NCI-H774 (cell line): ENCODE data around the gene USP9X.
A peak's percentile ranks its signal among the peaks of the same experiment; 100 is the strongest.
"Not testable (repeated sequence)": the region's sequence is repeated elsewhere in the genome, so short reads cannot be mapped to it uniquely, and the experiment has no call there.

Experiments used
- DNase-seq: peaks from one replicate; lab custom pipeline; 2025; lab: John Stamatoyannopoulos, UW

Gene USP9X

DNA sequence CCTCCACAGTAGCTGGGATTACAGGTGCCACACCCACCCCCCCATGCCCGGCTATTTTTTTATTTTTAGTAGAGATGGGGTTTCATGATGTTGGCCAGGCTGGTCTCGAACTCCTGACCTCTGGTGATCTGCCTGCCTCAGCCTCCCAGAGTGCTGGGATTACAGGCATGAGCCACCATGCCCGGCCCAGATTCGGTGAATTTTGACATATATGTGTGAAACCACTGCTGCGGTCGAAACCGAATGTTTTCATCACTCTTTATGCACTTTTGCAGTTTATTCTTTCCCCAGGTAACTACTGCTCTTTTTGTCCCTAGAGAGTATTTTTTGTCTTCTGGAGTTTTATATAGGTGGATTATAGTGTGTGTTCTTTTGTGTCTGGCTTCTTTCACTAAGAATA is 101.7 kb downstream of the USP9X start:
- not testable (repeated sequence) for DNase-seq

DNA sequence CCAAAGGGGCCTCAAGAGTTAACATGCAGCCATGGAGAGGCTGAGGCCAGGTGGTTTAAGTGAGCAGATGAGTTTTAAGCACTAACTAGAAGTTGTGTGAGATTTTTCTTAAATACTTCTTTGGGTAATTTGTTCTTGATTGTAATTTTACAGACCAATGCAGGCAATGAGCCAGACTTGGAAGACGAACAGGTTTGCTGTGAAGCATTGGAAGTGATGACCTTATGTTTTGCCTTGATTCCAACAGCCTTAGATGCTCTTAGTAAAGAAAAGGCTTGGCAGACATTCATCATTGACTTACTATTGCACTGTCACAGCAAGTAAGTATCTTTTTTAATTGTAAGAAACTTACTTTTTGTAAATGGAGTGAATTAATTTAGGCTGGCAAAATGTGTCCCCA is 103.9 kb downstream of the USP9X start:
- no peak for DNase-seq

DNA sequence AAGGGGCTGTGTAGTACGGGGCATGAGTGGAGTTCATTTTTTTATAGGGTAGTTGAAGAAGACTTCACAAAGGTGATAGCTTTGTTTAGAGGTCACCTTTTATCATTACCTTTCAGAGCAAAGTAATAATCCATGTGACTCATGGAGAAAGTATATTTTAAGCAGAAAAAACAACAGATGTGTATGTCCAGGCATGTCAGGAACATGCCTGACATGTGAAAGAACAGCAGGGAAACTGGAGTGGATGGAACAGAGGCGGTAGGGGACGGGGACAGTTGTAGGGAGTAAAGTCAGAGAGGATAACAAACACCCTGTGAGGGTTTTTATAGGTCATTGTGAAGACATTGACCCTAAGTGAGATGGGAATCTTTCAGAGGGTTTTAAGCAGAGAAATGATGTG is 107.6 kb downstream of the USP9X start:
- DNase-seq = no peak

DNA sequence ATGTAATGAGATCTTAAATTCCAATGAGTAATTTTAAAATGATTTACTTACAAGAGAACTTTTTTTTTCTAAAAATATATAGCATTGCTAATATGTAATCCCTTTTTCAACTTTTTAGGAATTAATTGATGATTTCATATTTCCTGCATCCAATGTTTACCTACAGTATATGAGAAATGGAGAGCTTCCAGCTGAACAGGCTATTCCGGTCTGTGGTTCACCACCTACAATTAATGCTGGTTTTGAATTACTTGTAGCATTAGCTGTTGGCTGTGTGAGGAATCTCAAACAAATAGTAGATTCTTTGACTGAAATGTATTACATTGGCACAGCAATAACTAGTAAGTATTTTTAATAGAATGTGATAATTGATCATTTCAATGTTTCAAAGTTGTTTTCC is 113.2 kb downstream of the USP9X start:
- no peak for DNase-seq

DNA sequence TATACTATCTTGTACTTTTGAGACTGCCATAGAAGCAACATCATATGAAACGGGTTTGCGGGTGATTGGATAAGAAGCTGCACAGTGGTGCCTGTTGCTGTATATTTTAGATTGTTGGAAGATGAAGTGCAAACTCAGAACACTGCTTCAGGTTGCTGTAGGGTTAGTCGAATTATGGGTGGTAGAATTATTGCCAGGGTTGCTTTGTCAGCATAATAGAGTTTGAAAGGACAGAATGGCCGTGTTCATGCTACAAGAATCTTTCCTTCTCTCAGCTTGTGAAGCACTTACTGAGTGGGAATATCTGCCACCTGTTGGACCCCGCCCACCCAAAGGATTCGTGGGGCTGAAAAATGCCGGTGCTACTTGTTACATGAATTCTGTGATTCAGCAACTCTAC is 115.5 kb downstream of the USP9X start:
- no peak for DNase-seq

DNA sequence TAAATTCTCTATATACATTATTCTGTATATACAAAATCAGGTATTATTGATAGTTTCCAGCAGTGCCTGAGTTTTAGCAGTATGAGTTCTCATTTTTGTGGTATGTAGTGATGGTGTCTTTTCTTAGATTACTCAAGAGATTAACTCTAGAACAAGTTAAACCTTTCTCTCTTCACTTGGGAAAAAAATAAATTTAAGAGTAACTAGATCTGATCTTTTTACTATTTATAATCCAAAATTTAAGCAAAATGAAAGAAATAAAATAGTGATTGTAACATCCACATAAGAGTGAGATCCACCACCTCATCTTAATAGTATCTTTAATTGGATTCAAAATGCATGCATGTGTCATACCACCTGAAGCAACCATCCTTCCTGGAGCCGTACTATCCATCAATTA is 124.6 kb downstream of the USP9X start:
- no peak for DNase-seq

DNA sequence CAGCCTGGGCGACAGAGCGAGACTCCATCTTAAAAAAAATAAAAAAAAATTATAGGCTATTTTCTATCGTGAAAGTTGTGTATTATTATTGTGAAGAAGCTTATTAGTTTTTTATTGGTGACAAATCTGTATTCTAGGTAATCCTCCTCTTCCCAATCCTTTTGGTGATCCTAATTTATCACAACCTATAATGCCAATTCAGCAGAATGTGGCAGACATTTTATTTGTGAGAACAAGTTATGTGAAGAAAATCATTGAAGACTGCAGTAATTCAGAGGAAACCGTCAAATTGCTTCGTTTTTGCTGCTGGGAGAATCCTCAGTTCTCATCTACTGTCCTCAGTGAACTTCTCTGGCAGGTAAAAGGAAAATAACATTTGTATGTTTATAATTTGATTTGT is 139.4 kb downstream of the USP9X start:
- DNase-seq = no peak

DNA sequence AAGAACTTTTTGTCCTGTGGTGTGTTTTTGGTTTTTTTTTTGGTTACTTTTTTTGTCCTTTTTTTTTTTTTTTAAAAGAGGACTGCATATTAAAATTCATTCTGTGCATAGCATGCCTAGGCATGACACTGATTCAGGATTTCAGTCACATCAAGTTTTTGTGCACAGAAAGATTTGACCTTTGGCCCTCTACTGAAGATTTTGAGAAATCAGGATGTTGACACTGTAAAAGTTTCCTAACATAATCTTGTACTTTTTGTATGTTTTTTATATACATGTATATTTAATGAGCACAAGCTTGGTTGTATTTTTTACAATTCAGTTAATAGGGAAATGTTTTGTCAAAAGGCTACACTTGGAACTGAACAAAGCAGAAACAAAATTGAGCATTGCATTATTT is 148.7 kb downstream of the USP9X start:
- DNase-seq = no peak

DNA sequence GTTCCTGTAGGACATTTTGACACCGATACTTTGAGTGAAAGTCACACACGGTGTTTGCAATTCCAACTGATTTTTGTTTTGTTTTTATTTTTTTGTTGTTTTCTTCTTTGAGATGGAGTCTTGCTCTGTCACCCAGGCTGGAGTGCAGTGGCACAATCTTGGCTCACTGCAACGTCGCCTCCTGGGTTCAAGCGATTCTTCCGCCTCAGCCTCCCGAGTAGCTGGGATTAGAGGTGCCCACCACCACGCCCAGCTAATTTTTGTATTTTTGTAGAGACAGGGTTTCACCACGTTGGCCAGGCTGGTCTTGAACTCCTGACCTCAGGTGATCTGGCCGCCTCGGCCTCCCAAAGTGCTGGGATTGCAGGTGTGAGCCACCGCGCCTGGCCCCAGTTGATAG is 149.2 kb downstream of the USP9X start:
- DNase-seq = not testable (repeated sequence)

DNA sequence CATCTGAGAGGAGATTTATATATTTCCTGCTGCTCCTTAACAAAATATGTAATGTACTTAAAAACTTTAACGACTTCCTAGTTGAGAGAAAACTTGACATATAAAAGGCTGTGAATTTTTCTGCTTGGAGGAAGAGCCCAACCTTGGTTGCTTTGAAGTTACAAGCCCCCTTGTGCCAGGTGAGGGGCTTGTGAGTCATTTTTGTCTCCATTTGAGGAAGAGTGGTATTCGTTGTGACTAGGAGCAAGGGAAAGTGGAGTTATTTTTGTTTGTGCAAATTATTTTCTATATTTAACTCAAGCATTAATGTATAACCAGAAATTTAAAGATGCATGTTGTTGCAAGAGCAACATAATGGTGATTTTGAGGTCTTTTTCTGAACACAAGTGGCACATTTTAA is 149.7 kb downstream of the USP9X start:
- DNase-seq = no peak

DNA sequence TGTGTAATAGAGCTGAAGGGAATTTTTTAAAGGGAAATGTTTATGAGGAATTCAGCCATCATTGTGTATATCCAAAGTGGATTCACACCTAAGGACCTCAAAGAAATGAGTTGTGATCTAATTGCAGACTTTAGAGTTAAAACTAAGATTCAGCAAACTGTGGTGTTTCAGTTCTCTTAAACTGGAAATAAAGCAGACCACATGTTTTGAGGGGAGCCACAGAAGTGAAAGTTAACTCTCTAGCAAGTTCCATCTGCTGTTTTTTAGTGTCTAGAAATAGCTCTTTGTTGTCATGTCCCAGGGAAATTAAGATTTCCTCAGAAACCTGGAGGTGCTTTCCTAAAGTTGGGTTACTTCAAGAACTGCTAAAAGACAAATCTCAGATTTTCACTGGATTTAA is 151.4 kb downstream of the USP9X start:
- no peak for DNase-seq

DNA sequence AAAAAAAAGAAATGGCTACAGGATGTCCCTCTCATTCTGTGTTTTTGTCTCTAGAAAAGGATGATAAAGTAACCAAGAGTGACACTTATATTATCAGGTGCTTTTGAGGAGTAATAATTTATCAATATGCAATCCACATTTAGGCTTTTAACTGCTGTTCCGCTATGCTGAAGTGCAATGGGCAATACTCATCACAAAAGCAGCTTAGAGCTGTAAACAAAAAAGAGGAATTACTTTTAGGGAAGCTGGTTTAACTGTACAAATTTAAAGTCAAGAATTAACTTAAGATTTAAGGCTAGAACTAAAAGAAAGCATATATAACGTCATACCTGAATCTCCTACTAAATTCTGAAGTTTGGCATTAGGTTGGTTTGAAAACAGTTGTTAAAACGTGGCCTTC is 155.3 kb downstream of the USP9X start:
- no peak for DNase-seq

DNA sequence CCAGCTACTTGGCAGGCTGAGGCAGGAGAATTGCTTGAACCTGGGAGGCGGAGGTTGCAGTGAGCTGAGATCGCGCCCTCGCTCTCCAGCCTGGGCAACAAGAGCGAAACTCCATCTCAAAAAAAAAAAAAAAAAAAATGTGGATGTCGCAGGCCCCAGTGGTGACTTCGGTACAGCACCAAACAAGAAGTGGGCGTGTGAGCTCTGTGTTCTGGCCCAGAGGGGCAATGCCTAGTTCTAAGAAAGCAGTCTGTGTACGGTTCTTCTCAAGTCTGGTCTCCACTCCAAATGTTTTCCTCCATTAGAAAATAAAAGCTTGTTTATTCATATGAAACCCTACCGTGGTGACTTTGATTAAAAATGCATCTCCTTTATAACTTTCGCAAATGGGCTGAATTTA is 156.7 kb downstream of the USP9X start:
- DNase-seq = no peak

DNA sequence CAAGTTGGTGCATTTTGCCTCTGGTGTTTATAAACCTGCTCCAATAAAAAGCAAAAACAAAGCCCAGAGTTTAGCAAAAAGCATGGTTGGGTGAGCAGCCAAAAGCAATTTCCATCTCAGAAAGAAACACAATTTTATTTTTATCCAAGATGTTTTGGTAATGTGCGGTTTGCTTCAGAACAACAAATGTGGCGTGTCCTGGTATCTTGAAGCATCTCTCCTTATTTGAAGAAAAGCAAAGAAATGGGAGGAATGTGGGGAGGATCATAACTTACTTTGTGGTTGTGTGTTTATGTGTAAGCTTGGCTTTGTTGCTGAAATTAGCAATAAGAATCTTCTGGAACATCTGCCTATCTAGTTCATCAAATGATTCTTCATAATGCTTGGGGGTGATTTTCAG is 160.4 kb downstream of the USP9X start:
- no peak for DNase-seq

DNA sequence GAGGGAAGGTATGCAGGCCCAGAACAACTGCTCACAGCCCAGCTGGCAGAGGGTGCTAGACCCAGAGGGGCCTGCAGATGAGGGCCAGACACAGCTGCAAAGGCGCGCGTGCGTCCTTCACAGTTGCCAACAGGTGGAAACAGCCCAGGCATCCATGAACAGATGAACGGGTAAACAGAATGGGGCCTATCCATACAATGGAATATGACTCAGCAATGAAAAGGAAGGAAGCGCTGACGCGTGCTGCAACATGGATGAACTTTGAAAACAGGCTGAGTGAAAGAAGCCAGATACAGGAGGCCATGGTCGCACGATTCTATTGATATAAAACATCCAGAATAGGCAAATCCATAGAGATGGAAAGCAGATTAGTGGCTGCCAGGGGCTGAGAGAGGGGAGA is 165.6 kb downstream of the USP9X start:
- no peak for DNase-seq

DNA sequence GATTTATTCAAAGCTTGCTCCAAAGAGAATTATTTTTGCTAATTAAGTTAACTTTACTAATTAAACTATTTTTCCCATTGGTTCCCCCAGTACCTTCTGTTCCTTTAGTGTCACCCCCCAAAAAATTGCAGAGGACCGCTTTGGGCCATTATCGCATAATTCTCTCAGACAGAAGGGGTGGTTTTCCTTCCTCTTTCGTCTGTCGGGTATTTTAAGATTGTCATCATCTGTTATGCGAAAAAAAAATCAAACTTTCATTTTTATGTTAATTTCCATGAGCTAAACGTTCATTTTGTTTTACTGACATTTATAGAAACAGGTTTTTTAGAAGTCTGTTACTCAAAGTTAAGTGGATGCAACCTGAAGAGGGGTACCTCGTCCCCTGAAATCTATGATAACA is 172.6 kb downstream of the USP9X start:
- DNase-seq = no peak

DNA sequence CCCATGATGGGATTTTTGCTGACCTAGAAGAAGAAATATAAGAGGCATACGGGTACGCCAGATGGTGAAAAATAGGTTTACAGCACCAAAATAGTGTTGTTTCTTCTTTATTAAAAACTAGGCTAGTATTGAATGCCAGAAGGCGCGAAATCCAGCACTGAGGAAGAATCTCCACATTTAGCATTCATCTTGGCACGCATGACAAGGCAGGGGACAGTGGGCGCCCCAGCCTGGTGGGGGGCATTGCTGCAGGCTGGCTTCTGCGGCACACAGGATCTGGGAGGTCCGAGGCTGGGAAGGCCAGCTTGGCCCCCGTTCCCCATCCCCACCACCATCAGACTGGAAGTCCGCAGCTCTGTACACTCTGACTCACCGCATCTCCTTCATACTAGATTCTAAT is 173.0 kb downstream of the USP9X start:
- DNase-seq = no peak

DNA sequence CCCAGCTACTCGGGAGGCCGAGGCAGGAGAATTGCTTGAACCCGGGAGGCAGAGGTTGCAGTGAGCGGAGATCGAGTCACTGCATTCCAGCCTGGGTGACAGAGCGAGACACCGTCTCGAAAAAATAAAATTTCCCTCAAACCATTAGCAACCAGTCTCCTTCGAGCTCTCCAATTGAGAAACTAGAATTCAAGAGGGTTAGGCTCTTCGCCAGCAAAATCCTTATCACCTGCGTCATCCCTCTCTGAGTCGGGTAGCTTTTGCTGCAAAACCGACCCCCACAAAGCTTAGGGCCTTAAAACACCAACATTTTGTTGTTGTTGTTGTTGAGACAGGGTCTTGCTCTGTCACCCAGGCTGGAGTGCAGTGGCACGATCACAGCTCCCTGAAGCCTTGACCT is 173.6 kb downstream of the USP9X start:
- no peak for DNase-seq

DNA sequence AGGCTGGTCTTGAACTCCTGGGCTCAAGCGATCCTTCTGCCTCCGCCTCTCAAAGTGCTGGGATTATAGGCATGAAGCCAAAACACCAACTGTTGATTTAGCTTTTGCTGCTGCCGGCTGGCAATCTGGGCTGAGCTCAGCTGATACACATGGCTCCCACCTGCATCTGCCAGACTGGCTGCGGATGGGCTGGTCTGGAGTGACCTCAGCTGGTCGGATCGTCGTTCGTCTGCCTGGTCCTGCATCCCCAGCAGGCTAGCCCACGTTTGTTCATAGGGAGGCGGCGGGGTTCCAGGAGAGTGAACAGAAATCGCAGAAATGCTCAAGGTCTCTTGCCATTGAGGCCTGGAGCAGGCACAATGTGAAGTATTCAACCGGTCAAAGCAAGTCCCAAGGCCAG is 174.3 kb downstream of the USP9X start:
- DNase-seq = peak; percentile 27

DNA sequence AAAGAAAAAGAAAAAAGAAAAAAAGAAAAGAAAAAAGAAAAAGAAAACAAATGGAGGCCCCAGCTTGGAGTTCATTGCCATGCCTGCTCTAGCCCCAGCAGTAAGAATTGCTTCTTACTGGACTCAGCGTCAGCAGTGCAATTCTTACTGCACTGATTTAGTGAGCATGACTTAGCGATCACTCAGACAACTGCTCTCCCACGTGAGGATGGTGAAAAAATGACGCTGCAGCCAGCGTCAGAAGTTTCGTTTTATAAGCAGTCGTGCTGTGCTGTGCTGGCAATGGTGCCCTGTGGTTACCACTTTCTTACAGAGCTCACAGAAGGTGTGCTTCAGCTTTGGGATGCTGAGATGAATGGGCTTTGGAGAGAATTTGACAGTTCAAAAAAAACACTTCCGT is 180.4 kb downstream of the USP9X start:
- DNase-seq = no peak

DNA sequence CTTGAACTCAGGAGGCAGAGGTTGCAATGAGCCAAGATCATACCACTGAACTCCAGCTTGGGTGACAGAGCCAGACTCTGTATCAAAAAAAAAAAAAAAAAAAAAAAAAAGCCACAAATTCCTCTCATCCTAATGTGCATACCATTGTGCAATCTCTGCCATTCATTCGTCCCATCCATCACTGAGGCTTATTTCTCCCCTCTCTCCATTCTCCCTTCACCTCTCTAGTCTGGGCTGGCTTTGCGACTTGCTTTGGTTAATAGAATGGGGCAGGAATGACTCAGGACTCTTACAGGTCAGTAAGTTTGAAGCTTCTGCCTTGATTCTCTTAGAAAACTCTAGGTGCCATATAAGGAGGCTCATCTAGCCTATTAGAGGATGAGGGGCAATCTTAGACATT is 188.4 kb downstream of the USP9X start:
- no peak for DNase-seq

DNA sequence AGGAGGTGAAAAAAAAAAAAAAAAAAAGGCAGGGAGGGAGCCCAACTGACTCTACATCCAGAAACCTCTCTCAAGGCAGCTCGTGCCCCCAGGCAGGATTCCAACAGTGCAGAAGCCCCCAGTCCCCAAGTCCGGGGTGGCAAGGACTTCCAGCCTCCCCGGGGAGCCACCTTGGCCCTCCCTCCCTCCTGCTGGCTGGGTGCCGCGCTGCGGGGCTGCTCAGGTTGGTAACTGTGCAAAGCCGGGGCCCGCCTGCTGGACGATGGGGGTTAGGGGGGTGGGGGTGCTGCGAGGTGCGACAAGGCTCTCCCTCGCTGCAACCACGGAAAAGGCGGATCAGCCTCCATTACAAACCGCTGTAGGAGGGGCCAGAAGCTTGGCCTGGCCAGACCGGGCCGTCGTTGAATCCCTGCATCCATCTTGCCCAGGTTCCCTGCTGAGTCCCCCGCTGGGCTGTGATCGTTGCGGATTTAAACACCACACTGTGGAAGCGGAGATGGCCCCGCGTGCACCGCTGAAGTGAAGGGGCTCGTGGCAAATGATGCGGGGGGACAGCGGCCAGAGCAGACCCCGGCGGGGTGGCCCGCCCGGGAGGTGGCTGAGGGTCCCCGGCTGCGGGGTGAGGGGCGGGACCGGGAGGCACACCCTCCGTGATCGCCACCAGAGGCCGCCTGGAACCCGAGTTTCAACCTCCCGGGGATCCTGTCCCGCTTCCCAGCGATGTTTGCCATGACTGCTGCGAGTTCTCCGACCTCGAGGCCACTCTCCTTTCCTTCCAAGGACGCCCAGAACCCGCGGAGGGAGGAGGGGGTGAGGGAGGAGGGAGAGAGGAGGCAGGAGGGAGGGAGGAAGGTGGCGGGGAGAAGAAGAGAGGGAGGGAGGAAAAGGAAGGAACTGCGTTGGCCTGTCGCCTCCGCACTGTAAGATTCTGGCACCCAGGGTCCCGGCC is 190.7 kb downstream of the USP9X start:
- peak; percentile 35 for DNase-seq

DNA sequence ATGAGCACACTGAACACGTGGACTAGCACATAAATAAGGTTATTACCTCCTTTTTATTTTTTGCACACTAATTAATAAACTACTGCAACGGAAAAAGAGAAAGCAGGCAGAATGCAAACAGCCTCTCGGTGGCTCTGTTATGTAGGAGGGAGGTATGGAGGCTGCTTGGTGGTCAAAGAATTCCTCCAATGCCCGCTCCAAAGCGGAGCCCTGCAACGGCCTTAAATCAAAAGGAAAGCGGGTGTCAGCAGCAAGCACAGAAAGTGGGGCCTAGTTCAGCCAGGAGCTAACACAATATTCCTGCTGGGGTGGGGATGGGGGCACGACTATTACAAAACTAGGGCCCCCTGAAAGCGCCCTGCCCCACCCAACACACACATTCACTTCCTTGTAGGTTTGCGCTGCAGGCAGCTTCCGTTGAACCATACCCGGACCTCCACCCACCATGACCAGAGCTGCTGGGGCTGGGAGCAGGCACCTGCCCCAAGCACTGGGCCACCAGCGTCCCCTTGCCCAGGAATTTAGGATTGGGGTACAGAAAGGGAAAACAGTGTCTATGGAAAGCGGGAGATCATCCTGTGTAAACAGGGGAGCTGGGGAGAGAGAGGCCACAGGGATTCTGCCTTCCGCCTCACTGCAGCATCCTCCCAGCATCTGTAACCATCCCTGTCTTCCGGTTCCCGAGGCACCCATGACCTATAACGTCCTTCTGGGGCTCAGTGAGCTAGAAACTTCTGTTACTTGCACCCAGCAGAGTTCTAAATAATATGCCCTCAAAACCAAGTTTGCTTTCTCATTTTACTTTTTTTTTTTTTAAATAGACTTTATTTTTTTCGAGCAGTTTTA is 191.6 kb downstream of the USP9X start:
- no peak for DNase-seq
